Measurements from ENCODE around the gene BTBD16. TPM values are rescaled to one million over a fixed set of nuclear protein-coding genes. Genes with fewer than 3 reads are reported as not detected.
A peak's percentile ranks its signal among the peaks of the same experiment; 100 is the strongest.

BTBD16 gene
- total RNA-seq, 2 experiments from 2014 or later, result not detected

DNA sequence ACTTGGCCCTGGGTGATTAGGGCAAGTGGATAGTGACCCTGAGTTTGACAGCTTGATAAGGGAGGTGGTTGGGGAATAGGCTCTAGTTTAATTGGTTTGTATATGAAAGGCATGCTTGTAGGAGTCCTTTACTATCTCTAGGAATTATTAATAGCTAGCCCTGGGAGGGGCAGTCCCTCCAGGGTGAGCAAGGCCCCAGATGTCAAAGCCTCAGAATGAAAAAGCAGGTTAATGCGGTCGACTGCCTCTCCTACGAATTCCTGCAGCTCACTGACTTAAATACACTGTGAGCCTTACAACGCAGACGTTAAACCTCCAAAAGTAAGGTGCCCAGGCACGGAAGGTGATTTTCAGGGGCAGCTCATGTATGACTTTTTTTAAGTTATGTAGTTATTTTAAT lies 5.2 kb upstream of the BTBD16 start:
- H3K9me3 Mint-ChIP-seq, result peaks cover 8% of the 10 kb centered on the region
- no peaks in the 10 kb centered on the region for H3K36me3 Mint-ChIP-seq (ENCODE audit: low read depth)
- H3K27ac Mint-ChIP-seq, result no peak overlapping the region
- H3K27me3 Mint-ChIP-seq (ENCODE audit: low read depth), result peaks cover 6% of the 10 kb centered on the region
- intact Hi-C loops (cut with micrococcal nuclease), result no loop called here
- H3K4me1 Mint-ChIP-seq (ENCODE audit: low read depth), result no peaks in the 10 kb centered on the region
- DNase-seq, result no peak
- CTCF ChIA-PET, result no interaction called here
- H3K4me3 Mint-ChIP-seq, result no peak overlapping the region

DNA sequence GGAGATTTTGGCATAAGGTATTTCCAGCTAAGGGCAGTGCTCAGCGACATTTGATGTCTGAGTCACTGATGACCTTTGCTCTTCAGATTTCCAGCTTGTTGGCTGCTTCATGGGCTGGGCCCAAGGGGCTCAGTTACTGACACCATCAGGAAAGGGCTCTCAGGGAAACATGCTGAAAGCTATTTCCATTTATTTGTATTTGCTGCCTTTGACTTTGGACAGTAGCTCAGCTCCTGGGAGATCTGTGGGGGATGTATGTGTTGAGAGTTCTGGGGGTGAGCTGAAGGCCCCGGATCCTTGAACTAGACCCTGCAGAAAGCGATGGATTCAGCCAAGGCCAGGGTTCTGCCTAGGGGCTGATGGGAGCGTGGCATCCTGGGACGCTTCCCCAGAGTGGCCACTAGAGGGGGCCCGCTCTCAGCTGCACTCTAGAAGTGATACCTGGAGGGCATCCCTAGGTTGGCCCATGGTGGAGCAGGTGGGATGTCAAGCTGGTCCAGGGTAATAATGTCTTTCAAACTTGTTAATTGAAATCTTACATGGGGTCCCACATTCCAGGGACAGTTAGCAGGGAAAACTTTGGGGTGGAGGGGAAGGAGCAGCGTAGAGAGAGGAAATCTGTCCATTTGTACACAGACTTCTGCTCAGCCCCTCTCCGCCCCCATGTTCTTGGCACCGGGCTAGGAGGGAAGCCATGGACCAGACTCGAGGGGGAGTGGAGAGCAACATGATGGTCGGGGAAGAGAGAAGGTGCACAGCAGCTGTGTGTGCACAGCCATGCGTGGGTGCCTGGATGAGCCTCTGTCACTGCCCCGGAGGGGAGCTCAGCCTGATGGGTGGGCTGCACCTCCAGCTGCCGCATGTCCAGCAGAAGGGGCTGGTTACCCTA lies 3.0 kb upstream of the BTBD16 start:
- H3K4me1 Mint-ChIP-seq (ENCODE audit: low read depth), result no peaks in the 10 kb centered on the region
- CTCF ChIA-PET, result interaction anchor here (0.5 to 2.7 kb wide), 18 partner anchors 10 to 297 kb away, joined by 3 to 14 read pairs (median 4); no protein-coding TSS in a partner anchor
- peaks cover 4% of the 10 kb centered on the region for H3K9me3 Mint-ChIP-seq
- intact Hi-C loops (cut with micrococcal nuclease), result no loop called here
- DNase-seq, result peak; percentile 65
- H3K27me3 Mint-ChIP-seq (ENCODE audit: low read depth), result peaks cover 6% of the 10 kb centered on the region
- H3K4me3 Mint-ChIP-seq, result no peak overlapping the region
- H3K36me3 Mint-ChIP-seq (ENCODE audit: low read depth), result no peaks in the 10 kb centered on the region
- H3K27ac Mint-ChIP-seq, result no peak overlapping the region

DNA sequence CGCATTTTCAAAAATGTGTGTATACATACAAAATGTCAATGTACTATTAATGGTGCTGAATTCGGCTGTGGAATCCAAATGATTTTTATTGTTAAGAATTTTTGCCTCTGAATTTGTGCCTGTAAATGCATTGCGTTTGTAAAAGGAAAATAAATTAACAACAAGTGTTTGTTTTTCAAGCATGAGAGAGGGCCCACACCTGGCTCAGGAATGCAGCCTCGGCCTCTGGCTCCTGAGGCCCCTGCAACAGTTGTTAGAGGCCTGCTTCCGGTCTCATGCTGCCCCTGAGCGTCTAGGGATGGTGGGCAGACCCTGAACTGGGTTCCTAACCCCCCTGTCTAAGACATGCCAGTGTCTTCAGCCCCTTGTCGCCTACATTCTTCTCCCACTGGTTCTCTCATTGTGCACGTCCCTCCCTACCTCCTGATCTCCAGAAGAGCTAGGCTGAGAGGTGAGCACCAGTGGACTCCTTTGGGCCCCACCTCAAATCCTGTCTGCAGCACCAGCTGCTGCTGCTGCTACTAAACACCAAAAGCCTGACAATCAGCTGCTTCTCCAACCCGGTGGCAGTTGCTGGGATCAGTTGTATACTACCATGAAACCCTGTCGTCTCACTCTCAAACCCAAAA lies 1.9 kb upstream of the BTBD16 start:
- Mint-ChIP-seq H3K4me1 (ENCODE audit: low read depth) (no peaks in the 10 kb centered on the region), H3K4me3 (no peak overlapping the region), H3K27ac (no peak overlapping the region), H3K27me3 (ENCODE audit: low read depth) (peaks cover 6% of the 10 kb centered on the region), H3K36me3 (ENCODE audit: low read depth) (no peaks in the 10 kb centered on the region), H3K9me3 (no peaks in the 10 kb centered on the region)
- intact Hi-C loops (cut with micrococcal nuclease), result no loop called here
- CTCF ChIA-PET, result interaction anchor here (1.4 to 2.7 kb wide), 5 partner anchors 9 to 181 kb away, joined by 3 to 14 read pairs (median 9); no protein-coding TSS in a partner anchor
- DNase-seq, result no peak

DNA sequence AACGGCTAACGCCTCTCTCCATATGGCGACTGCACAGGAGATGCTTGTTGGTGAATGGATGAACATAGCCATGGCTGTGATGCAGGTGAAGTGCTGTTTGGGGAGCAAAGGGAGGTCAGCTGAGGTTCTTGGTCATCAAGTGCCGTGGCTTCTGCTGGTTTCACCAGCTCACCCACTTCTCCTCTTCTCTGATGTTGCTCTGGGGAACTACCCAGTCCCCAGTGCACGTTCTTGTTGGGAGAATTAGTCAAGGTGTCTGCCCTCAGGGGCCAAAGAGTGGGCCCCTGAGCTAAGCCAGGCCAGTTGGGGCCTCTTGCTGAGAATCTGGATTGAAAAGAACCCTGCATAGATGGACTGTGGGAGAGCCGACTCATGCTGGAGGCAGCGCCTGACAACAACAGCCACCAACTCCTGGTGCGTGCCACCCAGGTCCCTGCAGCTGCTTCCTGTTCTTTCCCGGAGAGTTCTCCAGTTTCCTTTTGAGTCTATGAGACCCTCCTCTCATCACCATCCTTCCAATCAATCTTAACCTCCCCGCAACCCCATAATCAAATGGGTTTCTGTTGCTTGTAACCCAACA lies 3.0 kb downstream of the BTBD16 start:
- Mint-ChIP-seq H3K36me3 (ENCODE audit: low read depth) (no peaks in the 10 kb centered on the region), H3K27ac (no peak overlapping the region), H3K27me3 (ENCODE audit: low read depth) (peaks cover 2% of the 10 kb centered on the region), H3K9me3 (no peaks in the 10 kb centered on the region), H3K4me1 (ENCODE audit: low read depth) (no peaks in the 10 kb centered on the region), H3K4me3 (no peak overlapping the region)
- CTCF ChIA-PET, result no interaction called here
- DNase-seq, result no peak
- intact Hi-C loops (cut with micrococcal nuclease), result no loop called here

DNA sequence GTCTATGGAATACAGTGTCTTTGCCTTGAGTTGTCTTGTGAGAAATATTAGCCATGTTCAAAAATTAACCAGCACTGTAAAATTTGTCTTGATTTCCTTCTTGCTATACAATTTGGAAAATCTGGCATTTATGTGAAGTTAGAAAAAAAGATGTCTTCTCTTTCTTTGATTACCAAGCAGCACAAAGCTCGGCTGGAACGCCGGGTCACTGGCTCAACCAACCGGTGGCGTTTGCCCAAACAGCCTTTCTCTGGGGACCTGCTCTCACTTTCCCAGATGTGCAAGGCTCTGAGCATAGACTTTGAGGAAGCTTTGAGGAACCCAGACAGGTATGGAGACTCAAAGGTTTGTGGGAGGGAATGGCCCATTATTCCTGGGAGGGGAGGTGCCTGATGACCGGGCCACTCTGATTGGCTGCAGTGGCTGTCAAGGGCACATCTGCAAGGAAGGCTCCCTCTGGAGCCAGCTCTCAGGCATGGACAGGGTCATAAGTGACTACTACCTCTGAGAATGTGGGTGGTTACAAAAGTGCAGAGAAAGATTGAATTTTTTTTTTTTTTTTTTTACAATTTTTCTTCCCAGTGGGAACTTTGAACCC lies 5.6 kb downstream of the BTBD16 start:
- no peaks in the 10 kb centered on the region for H3K4me1 Mint-ChIP-seq (ENCODE audit: low read depth)
- CTCF ChIA-PET, result interaction anchor here (0.6 to 0.7 kb wide), 2 partner anchors 938 to 1523 kb away, joined by 4 read pairs; no protein-coding TSS in a partner anchor
- H3K27me3 Mint-ChIP-seq (ENCODE audit: low read depth), result peaks cover 9% of the 10 kb centered on the region
- H3K9me3 Mint-ChIP-seq, result no peaks in the 10 kb centered on the region
- no peak overlapping the region for H3K4me3 Mint-ChIP-seq
- H3K36me3 Mint-ChIP-seq (ENCODE audit: low read depth), result no peaks in the 10 kb centered on the region
- intact Hi-C loops (cut with micrococcal nuclease), result no loop called here
- no peak for DNase-seq
- H3K27ac Mint-ChIP-seq, result no peak overlapping the region

DNA sequence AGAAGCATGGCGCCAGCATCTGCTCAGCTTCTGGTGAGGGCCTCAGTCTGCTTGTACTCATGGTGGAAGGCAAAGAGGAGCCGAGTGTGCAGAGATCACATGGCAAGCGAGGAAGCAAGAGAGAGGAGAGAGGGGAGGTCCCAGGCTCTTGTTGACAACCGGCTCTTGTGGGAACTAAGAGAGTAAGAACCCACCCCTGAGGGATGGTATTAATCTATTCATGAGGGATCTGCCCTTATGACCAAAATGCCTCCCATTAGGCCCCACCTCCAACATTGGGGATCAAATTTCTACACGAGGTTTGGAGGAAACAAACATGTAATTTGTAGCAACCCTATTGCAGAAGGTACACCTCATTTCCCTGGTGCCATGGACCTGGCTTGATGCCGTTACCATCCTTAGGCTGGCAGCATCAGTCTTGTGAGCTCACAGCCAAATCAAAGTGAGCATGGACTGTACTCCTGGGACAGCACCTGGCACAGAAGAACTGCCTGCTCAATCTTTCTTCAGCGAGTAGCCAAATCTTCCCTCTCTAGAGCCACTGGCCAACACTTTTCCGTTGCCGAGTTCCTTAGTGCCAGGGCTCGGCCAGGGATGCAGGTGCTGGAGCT lies 6.5 kb downstream of the BTBD16 start:
- intact Hi-C loops (cut with micrococcal nuclease), result no loop called here
- Mint-ChIP-seq H3K4me1 (ENCODE audit: low read depth) (no peaks in the 10 kb centered on the region), H3K4me3 (no peak overlapping the region), H3K9me3 (no peaks in the 10 kb centered on the region), H3K27me3 (ENCODE audit: low read depth) (peaks cover 17% of the 10 kb centered on the region), H3K27ac (no peak overlapping the region), H3K36me3 (ENCODE audit: low read depth) (no peaks in the 10 kb centered on the region)
- no peak for DNase-seq
- CTCF ChIA-PET, result interaction anchor here (0.7 to 2.1 kb wide), 2 partner anchors 10 to 937 kb away, joined by 4 to 9 read pairs; no protein-coding TSS in a partner anchor

DNA sequence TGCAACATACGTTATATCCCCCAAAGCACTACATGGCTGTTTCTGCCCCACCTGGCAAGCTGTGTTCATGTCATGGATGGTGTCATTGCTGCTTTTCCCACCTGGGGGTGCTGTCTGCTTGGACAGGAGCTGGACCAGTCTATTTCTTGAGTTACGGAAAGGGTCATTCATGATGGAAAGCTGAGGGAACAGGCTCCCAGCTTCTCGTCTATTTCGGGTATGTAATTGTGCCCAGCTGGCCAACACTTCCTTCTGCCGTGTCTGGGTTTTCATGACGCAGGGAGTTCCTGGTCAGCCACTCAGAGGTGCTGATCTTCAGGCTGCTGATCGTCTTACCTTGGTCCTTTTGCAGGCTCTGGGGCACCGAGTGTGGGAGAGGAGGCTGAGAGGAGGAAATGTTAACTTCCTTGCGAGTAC lies 8.6 kb downstream of the BTBD16 start:
- peak; percentile 49 for DNase-seq
- Mint-ChIP-seq H3K27me3 (ENCODE audit: low read depth) (peaks cover 22% of the 10 kb centered on the region), H3K4me1 (ENCODE audit: low read depth) (no peaks in the 10 kb centered on the region), H3K27ac (no peak overlapping the region), H3K36me3 (ENCODE audit: low read depth) (no peaks in the 10 kb centered on the region), H3K4me3 (no peak overlapping the region), H3K9me3 (no peaks in the 10 kb centered on the region)
- CTCF ChIA-PET, result interaction anchor here (1.3 to 1.5 kb wide), 3 partner anchors 9 to 155 kb away, joined by 3 to 5 read pairs (median 4); partner anchors contain the start of gene BTBD16
- intact Hi-C loops (cut with micrococcal nuclease), result no loop called here

DNA sequence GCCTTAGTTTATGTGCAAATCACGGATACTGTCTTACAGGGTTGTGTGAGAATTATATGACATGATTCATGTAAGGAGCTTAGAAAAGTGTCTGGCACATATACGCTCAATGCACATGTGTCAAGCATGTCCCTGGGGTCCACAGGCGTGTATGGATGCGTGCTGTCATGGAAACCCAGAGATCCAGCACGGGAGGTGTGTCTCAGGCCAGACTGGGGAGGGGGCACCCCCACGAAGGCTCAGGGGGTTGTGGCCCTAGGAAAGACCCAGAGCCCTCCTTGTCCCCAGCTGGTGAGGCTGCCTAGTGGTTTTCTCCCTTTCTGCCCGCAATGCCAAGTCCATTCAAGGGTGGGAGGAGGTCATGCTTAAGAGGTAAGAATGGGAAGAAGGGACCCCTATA lies 9.1 kb downstream of the BTBD16 start:
- Mint-ChIP-seq H3K4me1 (ENCODE audit: low read depth) (no peaks in the 10 kb centered on the region), H3K36me3 (ENCODE audit: low read depth) (no peaks in the 10 kb centered on the region), H3K9me3 (no peaks in the 10 kb centered on the region), H3K27me3 (ENCODE audit: low read depth) (peaks cover 21% of the 10 kb centered on the region), H3K27ac (no peak overlapping the region), H3K4me3 (no peak overlapping the region)
- no peak for DNase-seq
- CTCF ChIA-PET, result interaction anchor here (1.3 to 1.5 kb wide), 3 partner anchors 9 to 154 kb away, joined by 3 to 5 read pairs (median 4); partner anchors contain the start of gene BTBD16
- intact Hi-C loops (cut with micrococcal nuclease), result no loop called here

DNA sequence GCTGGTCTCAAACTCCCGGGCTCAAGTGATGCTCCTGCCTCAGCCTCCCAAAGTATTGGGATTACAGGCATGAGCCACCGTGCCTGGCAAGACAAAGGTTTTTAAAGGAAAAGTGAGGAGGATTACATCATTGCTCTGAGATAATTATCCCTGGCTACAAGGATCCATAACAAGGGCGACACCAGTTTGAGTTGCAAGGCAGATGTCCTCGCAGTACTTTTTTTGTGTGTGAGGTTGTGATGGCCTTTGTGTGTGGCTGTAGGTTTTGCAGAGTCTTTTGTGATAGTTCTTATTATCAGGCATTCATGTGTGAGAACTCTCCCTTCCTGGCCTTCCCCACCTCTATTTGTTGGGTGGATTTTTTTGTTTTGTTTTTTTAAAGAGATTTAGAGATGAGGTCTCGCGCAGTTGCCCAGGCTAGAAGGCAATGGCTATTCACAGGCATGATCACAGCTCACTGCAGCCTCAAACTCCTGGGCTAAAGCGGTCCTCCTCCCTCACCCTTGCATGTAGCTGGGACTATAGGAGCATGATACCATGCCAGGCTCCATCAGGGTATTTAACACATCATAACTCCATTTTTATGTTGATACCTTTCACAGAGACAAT lies 10.0 kb downstream of the BTBD16 start:
- H3K4me1 Mint-ChIP-seq (ENCODE audit: low read depth), result no peaks in the 10 kb centered on the region
- peaks cover 21% of the 10 kb centered on the region for H3K27me3 Mint-ChIP-seq (ENCODE audit: low read depth)
- intact Hi-C loops (cut with micrococcal nuclease), result no loop called here
- CTCF ChIA-PET, result no interaction called here
- no peak overlapping the region for H3K27ac Mint-ChIP-seq
- H3K4me3 Mint-ChIP-seq, result no peak overlapping the region
- H3K9me3 Mint-ChIP-seq, result no peaks in the 10 kb centered on the region
- no peak for DNase-seq
- no peaks in the 10 kb centered on the region for H3K36me3 Mint-ChIP-seq (ENCODE audit: low read depth)

DNA sequence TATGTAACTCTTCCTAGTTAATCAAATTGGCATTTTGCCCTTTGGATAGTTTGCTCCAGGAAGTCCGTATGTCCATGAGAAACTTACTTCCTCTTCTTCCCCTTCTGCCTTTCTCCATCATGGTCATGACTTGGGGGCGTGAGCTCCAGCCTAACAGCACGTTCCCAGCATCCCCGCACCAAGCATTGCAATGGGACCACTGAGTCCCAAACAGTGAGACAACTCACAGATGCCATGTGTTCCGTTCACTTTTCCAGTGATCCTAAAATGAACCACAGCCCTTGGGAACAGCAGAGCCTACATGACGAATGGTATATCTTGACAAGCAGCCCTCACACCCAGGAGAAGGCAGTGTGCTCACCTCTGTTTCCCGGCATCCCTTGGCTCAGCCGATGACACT lies 10.7 kb downstream of the BTBD16 start:
- CTCF ChIA-PET, result no interaction called here
- H3K27me3 Mint-ChIP-seq (ENCODE audit: low read depth), result peaks cover 23% of the 10 kb centered on the region
- no peaks in the 10 kb centered on the region for H3K4me1 Mint-ChIP-seq (ENCODE audit: low read depth)
- no peak for DNase-seq
- no peak overlapping the region for H3K4me3 Mint-ChIP-seq
- no peaks in the 10 kb centered on the region for H3K36me3 Mint-ChIP-seq (ENCODE audit: low read depth)
- no peak overlapping the region for H3K27ac Mint-ChIP-seq
- intact Hi-C loops (cut with micrococcal nuclease), result no loop called here
- H3K9me3 Mint-ChIP-seq, result no peaks in the 10 kb centered on the region

DNA sequence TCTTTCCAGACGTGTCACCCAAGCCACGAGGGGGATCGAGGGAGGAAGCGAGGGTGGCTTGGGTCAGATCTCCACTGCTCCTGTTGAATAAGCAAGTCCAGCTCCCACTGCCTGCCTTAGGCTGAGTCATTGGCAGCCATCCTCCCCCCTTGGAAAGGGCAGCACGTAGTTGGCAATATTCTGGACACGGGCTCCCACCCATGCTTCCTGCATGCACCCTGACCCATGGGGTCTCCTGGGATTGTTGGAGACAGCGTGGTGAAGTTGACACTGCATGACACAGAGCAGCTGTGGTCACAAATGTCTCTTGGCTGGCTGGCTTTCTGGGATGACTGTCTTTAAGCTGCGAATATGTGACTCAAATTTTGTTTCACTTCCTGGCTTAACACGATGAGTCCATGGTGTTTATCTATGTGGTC lies 11.2 kb downstream of the BTBD16 start:
- no peaks in the 10 kb centered on the region for H3K36me3 Mint-ChIP-seq (ENCODE audit: low read depth)
- intact Hi-C loops (cut with micrococcal nuclease), result no loop called here
- no peak overlapping the region for H3K4me3 Mint-ChIP-seq
- DNase-seq, result no peak
- CTCF ChIA-PET, result no interaction called here
- no peaks in the 10 kb centered on the region for H3K4me1 Mint-ChIP-seq (ENCODE audit: low read depth)
- peaks cover 23% of the 10 kb centered on the region for H3K27me3 Mint-ChIP-seq (ENCODE audit: low read depth)
- no peak overlapping the region for H3K27ac Mint-ChIP-seq
- H3K9me3 Mint-ChIP-seq, result no peaks in the 10 kb centered on the region

All from activated naive CD4-positive, alpha-beta T cell treated with anti-CD3 and anti-CD28 coated beads for 36 hours (primary cell).